ENCODE measurements around the gene MAP1LC3B2.

The MAP1LC3B2 gene

DNA sequence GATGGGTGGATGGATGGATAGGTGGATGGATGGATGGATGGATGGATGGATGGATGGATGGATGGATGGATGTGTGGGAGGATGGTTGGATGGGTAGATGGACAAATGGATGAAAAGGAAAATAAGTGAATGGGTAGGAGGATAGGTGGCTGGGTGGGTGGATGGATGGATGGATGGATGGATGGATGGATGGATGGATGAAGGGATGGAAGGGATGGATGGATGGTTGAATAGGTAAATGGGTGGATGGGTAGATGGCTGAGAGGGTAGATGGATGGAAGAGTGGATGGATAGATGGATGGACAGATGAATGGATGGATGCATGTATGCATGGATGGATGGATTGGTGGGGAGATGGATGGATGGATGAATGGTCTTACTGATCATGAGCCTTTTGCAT, 36.5 kb downstream of the MAP1LC3B2 start:
- DNase-seq, result no peak

DNA sequence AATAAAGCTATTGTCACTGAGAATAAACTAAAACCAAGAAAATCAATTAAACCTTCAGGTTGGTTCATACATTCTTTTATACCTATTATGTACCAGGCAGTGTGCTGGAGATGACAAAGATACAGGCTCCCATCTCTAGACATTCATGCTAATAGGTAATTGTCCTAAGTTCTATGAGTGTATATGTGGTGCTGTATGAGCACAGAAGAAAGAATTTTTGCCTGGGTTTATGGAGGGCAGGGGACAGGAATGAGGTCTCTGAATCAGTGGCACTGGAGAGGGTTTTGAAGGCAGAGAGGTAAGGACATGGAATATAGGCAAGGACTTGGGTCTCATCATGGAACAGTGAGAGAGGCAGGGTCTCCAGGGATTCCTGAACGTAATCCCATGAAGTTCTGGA, 38.7 kb downstream of the MAP1LC3B2 start:
- DNase-seq, result no peak

DNA sequence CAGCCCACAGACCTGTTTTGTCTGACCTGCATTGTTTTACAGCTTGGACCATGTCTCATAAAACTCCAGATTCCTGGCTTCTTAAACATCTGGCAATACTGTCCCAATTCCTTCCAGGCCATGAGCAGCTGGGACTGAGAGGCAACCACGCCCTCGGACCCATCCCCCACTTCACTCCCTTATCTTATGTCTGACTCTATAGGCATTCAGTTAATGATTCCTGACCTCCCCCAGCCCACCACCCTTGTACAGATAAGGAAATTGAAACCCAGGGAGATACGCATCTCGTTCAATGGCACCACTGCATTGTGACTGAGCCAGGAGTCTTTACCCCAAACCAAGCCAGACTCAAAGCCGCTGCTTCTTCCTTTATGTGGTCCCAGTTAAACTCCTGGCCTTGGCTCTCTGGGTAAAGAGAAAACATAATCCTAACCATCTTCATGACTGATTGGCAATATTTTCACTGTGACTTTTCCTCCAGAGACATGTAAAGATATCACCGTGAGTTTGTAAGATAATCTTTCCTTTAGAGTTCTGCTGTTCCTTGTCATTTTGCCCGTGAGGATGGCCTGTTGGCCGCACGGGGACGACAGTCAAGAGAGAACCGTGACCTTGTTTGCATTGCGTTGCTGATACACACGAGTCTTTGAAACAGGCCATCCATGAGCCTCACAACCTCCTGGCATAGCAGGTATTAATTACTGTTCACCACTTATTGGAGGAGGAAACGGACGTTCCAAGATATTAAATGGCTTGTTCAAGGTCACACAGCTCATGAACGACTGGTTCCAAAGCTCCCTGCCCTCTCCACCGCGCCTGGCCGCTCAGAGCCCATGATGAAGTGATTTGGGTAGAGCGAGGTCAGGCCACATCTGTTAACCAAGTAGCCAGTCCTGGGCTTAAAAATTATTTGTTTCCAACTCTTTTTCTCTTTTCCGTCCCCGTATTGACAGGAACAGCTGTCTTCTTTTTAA, 39.4 kb downstream of the MAP1LC3B2 start:
- no peak for DNase-seq

DNA sequence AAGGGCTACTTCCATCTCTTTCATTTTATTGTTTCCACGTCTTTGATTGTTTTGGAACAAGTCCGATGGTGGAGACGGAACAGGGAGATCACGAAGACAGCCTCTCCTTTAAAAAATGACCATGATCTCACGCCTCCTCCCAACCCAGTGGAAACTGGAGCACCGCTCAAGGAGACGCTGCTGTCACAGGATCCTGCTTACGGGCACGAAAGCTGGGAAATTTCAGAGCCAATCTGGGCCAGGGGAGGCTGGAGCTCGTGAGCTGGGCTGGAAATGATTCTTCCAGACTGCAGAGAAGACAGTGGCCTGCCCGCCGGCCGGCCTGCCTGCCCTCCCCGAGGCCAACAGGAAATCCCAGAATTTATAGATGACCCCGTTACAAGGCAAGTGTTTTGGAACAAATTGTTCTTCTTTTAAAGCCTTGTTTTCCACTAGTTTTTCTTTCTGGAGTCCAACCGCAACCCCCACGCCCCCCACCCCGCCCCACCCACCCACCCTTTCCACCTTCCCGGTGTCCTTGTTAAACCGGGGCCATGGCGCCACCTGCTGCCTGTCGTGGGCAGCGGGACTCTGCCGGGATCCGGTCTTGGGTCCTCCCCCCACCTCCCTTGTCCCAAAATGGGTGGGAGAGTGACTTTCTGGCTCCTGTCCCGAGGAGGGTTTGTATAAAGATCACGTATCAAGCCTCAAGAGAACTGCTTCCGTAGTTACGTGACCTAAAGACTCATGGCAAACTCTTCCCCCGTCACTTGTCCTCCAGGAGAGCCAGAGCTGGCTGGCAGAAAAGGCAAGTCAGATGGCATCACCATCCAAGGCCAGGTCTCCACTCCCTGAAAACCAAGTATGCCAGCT, 40.3 kb downstream of the MAP1LC3B2 start:
- peak; percentile 78 for DNase-seq

DNA sequence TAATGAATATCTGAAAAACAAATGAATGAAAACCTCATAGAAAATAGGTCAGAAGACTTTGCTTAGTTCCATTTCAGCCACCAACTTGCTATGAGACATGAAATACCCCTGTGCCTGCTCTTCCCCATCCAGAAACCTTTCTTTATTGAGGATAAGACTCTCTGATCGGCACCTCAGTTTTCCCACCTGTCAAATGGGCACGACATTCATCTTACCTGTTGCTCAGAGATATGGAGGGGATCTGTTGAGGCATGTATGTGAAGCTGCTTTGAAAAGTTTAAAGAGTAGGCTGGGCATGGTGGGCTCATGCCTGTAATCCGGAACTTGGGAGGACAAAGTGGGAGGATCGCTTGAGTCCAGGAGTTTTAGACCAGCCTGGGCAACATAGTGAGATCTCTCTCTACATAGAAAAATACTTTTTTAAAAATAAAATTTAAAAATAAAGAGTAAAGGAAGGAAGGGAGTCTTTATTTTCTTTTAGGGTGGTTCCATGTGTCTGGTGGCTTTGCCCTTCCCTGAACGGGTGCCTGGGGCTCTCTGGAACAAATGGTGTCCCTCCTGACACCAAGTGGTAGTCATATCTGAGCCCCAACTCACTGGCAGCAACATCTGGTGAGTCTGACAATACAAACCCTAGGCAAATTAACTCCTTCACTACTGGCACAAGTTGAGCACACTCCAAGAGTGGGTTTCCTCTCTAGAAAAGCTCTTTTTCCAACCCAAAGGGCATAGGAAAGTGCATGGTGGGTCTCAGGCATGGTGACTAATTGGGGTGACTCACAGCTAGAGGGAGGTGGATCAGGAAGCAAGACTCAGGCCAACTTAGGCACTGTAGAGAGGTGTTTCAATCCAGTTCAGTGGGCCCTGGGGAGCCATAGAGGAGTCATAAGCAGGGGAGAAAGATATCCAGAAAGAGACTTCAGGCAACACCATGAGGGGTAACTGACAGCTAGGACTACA, 42.1 kb downstream of the MAP1LC3B2 start:
- no peak for DNase-seq

DNA sequence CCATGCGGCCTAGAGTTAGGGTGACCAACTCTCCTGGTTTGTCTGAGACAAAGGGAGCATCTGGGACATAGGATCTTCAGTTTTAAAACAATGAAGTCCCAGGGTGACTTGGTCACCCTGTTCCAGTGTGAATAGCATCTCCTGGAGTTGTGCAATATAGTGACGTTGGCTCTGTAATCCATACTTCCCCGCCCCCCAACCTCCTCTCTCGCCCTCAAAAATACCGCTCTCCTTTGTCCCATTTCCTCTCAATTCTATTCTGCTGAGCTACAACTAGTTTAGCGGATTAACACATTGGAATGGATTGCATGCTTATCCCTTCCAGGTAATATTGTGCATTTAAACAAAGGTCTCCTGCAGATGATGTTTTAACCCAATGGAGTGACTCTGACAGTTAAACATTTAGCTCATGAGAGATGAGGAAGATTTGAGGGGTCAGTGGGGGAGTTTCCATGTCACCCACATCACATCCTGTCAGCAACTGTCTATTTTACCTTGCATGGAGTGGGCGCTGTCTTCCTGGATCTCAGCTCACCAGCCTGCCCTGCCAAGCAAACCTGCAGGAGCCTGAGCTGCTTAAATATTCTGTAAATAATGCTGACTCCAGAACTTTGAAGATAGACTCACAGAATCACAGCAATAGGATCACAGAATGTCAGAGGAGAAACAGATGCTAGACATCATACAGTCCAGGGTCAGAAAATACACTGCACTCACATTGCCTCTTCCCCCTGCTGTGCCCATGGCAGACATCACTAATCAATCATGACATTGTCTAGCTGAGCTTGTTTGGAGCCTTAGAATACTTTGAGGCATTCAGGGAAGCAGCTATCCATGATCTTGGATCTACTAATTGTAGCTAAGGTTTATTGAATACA, 43.0 kb downstream of the MAP1LC3B2 start:
- DNase-seq, result no peak

DNA sequence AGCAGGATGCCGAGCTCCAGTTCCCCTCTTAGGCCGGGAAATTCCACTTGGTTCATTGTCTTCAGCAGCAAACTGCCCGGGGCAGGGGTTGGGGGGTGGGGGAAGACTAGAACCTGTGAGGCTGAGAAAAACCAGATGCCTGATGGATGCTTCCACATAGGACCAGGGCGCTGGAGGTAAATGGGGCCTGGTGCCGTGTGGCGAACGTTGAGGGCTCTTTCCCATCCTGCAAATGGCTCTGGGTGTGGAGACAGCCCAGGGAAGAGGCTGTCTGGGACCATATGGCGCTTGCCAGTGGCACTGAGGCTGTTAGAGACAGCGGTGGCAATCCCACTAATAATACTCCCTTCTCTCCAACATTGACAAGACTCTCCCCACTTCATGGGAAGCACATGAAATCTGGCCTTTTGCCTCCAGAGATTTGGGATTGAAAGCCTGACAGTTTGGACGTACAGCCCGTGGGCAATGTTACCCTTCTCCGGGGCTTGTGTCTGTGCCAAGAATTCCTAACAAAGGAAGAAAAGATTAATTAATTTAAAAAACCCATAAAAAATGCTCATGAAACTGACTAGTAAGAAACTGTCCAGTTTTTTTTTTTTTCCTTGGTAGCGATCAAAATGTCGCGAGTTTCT, 44.5 kb downstream of the MAP1LC3B2 start:
- DNase-seq, result no peak

DNA sequence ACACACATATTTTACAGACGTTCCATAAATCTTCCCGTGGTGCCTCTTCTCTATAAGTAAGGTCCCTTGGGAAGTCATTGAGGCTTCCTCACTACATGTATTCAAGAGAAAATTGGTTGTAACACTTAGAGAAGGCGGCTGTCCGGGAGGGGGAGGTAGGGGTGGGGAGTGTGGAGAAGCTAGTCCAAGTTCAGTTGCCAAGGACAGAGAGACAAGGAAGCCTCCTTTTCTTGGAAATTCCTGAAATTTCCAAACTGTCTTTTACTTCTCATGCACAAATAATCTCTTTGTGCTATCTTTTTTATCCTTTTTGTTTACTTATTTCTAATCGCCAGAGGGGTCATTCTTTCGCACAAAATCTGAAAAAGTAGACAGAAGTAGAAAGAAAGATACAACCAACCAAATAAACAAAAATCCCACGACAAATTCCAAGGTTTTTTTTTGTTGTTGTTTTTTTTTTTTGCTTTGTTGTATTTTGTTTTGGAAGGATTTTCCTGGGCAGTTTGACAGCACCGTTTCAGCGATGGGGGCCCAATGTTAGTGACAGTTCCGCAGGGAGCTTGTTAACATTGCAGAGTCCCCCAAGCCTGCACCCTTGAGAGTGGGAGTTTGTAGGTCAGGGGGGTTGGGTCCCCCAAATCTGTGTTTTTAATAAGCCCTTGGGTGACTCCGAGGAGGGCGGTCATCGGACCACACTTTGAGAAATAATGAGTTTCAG, 45.2 kb downstream of the MAP1LC3B2 start:
- no peak for DNase-seq

DNA sequence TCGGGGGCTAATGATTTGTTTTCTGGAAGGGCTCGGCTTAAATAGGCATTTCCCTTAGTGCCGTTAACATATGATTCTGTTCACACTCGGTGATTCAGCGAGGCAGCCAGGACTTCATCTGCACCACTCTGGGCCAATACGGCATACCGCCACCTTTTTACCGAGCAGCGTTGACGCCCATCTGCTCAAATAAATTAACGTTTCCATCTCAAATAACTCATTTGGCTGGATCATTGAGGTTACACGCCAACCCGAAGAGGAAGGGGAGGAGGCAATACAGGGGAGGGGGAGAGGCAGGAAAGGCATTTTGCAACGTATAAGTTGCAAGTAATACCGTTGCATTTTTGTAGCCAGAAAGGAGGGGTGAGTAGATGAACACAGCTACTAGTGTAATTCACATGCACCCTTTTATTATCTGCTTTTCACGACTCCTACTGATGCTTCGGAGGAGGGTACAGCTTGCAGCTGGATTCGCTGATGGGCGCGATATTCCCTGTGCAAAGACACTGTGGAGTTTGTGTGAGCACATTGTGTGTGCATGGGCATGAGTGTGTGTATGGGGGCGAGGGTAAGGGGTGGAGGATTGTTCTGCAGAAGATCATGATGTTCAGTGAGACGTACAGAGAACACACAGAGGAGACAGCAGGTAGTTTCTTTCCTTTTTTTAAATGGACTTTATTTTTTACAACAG, 45.9 kb downstream of the MAP1LC3B2 start:
- DNase-seq, result no peak

DNA sequence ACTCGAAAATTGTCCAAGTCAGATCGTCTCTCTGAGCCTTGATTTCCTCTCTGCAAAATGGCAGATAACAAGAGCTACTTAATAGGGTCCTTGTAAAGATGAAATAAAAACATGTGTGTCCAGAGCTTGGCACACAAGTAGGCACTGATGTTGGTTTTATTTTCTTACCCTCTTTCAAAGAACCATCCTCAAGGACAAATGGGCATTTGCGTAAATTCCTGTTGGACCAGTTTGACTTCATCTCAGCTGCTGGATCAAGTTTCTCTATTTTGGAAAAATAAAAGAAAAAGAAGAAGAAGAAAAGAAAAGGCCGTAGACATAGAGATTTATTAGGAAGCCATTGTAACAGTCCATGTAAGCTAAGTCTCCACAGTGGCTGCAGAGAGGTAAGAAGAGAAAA, 47.2 kb downstream of the MAP1LC3B2 start:
- no peak for DNase-seq

DNA sequence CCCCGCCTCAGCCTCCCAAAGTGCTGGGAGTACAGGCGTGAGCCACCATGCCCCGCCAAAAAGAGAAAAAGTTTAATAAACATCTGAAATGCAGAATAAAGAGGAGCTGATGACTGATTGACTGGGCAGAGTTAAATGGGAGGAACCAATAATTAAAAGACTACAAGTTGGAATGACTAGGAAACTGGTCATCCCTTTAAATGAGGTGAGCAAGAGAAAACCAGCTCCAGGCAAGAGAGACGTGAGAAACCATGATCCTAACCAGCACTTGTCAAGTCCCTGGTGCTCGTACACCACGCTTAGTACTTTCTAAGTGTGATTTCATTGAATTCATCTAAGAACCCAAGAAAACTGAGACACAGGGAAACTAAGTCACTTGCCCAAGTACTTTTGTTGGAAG, 47.9 kb downstream of the MAP1LC3B2 start:
- no peak for DNase-seq

DNA sequence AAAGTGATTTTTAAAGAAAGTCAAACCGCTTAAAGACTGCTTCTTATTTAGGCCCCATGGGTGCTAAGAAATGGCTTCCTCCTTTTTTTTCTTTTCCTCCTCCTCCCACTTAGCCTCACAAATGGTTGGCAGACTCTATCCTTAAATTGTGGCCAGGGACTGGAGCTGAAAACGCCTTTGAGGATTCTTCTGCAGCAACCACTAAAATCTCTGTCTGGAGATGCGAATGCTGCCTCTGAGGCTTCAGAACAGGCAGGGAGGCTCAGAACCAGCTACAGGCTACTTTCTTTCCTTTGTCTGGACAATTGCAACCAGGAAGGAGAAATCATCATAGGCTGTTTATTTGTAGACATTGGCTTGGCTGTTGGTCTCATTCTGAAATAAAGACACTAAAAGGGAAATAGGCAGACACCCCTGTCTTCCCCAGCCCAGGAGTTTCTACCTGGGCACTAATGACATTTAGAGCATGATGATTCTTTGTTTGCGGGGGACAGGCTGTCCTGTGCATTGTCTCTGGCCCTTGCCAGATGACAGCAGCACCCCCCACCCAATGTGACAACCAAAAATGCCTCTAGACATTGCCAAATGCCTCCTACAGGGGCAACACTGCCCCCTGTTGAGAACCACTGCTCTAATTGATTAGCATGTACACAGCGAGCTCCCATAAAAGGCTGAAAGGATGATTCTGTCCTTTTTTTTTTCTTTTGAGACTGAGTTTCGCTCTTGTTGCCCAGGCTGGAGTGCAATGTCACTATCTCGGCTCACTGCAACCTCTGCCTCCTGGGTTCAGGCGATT, 50.3 kb downstream of the MAP1LC3B2 start:
- DNase-seq, result no peak

DNA sequence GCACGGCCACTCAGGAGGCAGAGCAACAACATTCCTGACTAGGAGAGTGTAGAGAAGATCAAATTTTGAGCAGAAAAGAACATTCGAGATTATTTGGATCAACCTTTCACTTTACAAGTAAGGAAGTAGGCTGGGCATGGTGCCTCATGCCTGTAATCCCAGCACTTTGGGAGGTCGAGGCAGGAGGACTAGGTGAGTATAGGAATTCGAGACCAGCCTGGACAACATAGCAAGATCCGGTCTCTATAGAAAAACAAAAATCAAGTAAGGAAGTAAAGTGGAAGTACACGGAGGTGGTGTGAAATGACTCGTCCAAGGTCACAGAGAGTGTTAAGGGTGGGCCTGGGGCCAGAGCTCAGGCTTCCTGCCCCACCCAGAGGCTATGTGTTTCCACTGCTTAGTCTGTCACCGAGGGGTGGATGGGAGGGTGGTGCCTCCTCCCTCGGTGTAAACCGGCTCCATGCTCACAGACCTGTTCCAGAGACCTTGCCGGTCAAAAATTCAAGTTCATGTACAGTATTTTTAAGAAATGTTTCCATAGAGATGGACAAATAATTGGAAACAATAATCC, 51.9 kb downstream of the MAP1LC3B2 start:
- DNase-seq, result no peak

DNA sequence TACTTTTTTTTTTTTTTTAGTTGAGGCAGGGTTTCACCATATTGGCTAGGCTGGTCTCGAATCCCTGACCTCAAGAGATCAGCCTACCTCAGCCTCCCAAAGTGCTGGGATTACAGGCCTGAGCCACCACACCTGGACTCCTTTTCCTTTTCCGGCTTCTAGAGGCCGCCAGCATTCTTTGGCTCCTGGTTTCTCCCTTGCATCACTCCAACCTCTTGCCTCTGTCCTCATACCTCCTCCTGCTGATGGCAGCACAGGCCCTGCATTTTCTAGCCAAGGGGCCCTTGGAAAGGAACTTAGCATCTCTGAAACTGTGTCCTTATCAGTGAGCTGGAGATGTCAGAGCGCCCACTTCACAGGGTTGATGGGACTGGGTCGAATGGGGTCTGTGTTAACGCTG, 53.3 kb downstream of the MAP1LC3B2 start:
- no peak for DNase-seq

DNA sequence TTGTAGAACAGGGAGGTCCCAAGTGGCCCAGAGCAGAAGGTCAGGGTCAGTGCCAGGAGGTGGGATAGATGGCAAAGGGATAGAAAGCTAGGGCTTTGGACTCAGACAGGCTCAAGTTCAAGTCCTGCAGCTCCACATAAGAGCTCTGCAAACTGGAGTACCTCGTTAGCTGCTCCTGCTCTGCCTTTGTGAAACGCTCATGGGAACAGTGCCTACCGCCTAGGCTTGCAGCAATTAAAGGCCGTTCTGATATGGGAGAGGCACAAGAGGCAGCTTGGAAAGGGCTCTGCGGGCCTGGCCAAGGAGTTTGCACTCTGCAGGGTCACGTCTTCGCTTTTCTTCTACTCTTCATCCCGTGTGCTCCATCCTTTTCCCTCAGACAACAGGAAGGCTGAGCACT, 54.1 kb downstream of the MAP1LC3B2 start:
- DNase-seq, result no peak

DNA sequence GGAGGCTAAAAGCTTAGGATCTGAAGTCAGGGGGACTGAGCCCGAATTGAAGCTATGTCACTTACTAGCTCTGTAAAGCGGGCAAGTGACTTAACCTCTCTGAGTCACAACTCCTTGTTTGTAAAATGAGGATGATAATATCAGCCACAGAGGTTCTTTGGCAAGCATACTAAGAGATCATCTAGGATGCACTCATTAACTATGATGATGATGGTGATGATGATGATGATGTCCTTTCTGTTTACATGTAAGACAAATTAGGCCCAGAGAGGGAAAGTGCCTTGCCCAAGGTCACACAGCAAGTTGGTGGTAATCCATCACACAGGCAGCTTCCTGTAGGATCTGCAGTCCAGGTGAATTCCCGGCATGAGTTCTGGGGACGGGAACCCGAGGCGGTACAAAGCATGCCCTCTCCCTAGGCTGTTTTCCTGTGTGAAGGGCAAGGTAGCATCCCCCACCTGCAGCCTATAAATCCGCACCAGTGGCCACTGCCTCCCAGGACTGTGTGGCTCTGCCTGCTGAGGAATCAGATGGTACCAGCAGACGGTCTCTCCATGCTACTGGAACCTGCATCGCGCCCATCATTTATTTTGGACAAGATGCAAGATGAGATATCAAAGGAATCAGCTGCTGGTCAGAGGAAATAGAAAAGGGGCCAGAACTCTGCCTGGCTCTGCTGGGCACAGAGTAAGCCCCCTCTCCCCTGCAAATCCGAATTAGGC, 55.2 kb downstream of the MAP1LC3B2 start:
- no peak for DNase-seq

DNA sequence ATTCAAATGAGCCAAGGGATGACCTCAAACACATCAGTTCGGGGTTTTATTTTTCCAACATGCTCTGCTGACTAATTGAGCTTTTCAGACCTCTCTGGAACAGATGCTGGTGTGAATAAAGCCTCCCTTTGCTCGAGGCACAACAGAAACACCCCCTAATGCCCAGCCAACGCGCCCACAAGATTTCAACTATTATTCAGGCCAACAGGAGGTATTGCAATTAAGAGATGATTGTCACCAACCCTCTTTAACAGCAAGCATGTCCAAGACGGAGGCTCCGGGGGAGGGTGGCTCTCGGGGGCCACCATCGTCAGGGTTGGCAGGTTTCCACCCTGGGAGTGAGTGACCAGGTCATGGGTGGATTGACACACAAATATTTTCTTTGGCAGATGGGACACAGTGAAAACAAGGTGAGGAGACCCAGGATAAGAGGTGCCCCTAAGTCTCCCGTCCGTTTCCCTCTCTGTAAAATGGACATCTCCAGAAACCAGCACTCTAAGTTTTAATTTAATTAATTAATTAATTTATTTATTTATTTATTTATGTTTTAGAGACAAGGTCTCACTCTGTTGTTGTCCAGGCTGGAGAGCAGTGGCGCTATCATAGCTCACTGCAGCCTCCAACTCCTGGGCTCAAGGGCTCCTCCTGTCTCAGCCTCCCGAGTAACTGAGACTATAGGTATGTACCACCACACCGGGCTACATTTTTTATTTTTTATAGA, 56.1 kb downstream of the MAP1LC3B2 start:
- DNase-seq, result peak; percentile 32

All from right kidney (tissue), 1 donor.